HG03175 (cell line): ENCODE measurements around the gene NAPSA.
"Not testable (repeated sequence)": the region's sequence is repeated elsewhere in the genome, so short reads cannot be mapped to it uniquely, and the experiment has no call there.

Experiments
- ATAC-seq: cut with Tn5 transposase; IDR thresholded peaks from one replicate; pipeline ENCODE4 v1.9.1; 2021; ENCODE audit warnings: mild to moderate bottlenecking, moderate library complexity; ENCODE audit not compliant: unreplicated experiment

The NAPSA gene

DNA sequence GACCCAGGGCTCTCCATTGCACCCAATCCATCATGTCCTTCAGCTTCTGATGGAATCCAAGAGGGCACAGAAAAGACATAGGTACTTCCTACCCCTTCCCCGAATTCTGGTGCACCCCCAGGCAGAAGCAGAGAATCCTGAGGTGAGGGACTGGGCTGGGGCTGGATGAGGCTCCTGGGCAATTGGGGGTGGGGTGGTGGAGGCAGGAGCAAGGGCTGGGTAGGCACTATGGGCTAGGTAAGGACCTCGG, 33.5 kb downstream of the NAPSA start:
- ATAC-seq: no peak

DNA sequence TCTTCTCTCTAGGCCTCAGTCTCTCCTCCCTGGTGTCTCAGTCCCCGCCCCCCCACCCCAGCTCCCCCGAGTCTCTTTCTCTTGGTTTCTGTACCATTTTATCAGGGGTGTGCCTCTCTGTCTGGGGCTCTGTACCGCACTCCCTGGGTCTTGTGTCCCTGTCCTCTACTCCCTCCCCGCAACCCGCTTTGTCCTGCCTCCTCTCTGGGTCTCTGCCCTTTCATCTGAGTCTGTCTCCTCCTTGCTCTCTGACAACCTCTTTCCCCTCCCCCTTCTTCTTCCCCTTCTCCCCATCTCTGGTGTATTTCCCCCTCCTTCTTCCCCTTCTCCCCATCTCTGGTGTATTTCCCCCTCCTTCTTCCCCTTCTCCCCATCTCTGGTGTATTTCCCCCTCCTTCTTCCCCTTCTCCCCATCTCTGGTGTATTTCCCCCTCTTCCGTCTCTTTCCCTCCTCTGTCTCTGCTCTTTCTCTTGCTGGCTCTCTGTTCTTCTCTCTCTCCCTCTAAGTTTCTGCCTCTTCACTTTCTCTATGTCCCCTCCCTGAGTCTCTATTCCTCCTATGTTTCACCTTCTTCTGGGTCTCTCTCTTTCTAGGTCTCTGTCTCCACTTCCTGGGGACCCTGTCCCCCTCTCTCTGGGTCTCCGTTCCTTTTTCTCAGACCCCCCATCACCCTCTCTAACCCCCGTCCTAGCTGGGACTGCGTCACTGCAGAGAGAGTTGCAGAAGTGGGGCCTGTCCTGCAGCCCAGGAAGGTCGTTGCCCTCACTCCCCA, 34.0 kb downstream of the NAPSA start:
- ATAC-seq: no peak

DNA sequence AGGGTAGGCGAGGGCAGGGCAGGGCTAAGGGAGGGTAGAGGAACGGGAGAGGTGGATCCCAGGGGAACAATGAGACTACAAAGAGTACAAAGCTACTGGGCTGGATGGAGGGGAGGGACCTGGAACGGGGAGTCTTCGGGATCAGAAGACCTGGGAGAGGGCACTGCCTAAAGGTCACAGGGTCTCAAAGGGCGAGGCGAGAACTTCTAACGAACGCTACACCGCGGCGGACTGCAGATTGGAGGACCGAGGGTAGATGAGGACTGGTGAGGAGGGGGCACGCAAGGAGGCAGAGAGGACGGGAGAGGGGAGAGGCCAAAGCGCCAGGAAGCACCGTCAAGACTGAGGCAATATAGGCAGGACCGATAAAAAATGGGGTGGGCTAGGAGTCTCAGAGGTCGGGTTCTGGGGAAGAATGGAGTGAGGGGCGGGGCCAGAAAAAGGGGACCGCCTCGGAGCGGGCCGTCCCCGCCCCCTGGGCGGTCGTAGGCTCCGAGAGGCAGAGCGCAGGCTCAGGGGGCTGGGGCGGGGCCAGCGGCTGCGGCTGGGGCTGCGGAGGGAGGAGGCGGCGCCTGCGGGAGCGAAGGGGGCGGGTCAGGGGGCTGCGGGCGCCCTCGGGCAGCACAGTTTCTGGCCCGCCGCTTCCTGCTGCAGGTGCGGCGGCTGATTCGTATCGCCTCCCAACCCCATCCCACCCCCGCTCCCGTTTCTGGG, 34.9 kb downstream of the NAPSA start:
- ATAC-seq: peak; percentile 27

DNA sequence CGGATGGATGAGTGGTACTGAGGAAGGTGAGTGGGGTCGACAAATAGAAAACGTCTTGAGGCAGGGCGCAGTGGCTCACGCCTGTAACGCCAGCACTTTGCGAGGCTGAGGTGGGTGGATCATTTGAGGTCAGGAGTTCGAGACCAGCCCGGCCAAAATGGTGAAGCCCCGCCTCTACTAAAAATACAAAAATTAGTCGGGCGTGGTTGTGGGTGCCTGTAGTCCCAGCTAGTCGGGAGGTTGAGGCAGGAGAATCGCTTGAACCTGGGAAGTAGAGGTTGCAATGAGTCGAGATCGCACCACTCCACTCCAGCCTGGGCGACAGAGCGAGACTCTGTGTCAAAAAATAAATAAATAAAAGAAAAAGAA, 35.5 kb downstream of the NAPSA start:
- not testable (repeated sequence) for ATAC-seq

DNA sequence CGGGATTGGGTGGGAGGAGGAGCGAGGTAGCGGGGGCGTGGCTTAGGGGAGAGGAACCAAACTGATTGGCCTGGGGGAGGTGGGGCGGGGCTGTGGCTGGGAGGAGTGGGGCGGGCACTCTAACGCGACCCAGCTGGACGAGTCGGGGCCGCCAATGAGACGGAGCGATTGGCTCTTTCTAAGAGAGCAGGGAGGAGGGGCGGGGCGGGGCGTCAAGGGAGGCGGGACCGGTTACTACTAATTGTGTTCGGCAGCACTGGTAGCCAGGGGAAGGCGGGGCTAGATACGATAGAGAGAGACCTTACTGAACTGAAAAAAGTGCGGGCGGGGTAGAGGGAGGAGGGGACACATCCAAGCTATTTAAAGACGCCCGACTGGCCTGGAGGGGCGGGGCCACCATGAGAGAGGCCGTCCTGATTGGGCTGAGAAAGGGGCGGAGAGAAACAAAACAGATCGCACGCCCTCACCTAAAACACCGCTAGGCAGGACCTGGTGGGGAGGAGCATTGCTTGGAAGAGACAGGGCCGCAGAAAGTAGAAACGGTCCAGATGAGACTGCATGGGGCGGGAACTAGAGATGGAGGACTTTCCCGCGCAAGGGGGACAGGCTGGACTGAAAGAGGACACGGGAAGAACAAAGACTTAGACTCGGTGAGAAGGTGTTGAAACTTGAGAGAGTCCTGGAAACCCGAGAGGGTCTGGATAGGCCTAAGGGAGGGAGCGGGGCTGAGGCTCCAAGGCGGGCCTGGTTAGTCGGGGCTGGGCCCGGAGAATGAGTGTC, 36.1 kb downstream of the NAPSA start, which contains the start of gene KCNC3:
Gene KCNC3, minus strand, starts transcription at position 232 of the 780 bp plus-strand sequence. CDS start 295 bp downstream, outside the sequence.
- ATAC-seq: peak; percentile 55

DNA sequence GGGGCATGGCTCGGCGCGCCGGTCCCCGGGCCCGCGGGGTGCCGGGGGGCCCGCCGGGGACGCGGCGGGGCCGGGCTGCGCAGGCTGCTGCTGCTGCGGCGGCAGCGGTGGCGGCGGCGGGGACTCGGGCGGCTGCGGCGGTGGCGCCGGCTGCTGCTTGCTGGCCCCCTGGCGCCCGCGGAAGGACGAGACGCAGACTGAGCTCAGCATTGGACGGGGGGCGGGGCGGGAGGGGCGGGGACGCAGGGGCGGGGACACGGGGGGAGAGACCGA, 36.6 kb downstream of the NAPSA start:
- ATAC-seq: peak; percentile 17

DNA sequence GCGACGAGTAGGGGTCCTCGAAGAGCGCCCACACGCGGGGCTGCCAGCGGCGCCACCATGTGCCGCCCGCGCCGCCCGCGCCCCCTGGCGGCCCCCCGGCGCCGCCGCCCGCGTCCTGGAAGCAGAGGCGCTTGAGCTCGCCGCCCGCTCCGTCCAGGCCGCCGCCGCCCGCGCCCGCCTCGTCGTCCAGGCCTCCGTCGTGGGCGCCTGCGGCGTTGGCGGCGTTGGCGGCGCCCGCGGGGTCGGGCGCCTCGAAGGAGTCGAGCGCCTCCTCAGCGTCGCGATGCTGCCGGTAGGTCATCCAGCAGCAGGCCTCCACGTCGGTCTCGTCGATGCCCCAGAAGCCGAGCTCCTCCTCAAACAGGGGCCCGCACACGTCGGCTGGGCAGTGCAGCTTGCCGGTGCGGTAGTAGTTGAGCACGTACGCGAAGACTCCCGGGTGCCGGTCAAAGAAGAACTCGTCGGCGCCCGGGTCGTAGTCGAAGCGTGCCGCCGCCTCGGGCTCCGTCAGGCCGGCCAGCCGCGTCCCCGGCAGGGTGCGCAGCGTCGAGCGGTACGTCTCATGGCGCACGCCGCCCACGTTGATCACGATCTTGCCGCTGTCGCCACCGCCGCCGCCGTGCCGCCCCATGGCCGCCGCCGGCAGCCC, 37.1 kb downstream of the NAPSA start:
- no peak for ATAC-seq

DNA sequence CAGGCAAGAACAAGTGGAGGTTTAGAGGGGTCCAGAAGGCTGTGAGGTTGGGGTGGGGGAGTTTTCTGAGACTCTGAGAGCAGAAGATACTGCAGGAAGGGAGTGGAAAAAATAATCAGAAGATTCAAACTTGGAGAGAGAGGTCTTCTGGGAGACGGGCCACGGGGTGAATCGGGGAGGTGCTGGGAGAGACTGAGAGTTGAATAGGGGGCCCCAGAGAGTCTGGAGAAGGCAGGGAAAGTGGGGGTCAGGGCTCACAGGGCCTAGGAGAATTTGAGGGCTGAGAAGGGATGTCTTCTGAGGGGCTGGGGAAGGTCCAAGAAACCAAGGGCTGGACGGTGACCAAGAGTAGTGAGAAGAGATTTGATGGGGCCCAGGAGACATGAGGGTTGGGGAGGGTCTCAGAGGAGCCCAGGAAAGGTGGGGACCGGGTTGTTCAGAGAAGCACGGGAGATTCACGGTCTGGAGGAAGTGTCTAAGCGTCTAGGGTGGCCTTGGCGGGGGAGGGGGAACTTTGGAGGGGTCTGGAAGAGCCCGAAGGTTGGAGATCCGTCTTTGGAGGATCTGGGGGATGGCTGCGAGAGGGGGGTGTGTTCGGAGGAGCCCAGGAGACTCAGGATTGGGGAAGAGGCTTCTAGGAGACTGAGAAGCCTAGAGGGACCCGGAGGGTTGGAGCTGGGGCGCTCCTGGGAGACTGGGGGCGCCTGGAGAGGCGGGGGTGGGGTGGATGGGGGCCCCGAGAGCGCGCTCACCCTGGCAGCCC, 37.8 kb downstream of the NAPSA start:
- no peak for ATAC-seq

DNA sequence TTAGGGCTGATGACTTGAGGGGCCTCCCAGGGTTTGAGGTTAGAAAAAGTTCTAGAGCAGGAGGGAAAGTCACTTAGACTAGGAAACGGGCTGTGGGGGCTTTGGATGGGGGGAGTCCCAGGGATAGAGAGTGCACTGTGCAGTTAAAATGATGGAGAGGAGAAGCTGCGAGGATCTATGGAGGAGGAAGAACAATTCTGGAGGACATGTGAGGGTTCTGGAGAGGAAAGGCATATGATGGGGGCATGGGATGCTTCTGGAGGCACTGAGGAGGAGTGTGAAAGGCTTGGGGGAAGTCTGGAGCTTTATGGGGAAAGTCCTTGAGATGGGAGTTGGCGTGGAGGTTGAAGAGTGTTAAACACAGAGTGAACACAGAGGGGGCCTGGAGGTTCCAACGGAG, 38.4 kb downstream of the NAPSA start:
- ATAC-seq: no peak

DNA sequence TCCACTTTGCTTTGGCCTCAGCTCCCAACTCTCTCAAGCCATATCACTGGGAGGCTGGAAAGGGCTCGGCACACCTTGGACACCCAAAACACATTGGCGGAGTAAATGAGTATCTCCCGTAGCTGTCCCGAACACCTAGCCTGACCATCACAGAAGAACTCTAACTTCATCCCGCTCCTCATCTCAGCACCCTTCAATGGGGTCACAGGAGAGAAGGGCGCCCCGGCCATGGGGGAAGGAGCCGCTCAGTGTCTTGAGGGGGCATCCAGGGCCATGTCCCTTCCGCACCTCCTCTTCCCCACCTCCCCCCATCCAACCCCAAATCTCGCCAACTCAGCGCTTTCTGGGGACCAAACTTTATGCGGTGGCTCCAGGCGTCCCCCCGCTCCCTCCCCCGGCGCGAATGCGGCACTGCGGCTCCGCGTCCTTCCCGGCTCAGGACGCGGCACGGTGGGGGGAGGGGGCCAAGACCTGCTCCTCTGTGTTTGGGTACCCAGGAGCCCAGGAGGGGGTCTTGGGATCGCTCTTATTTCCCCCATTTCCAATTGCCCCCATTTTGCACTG, 39.3 kb downstream of the NAPSA start:
- no peak for ATAC-seq

DNA sequence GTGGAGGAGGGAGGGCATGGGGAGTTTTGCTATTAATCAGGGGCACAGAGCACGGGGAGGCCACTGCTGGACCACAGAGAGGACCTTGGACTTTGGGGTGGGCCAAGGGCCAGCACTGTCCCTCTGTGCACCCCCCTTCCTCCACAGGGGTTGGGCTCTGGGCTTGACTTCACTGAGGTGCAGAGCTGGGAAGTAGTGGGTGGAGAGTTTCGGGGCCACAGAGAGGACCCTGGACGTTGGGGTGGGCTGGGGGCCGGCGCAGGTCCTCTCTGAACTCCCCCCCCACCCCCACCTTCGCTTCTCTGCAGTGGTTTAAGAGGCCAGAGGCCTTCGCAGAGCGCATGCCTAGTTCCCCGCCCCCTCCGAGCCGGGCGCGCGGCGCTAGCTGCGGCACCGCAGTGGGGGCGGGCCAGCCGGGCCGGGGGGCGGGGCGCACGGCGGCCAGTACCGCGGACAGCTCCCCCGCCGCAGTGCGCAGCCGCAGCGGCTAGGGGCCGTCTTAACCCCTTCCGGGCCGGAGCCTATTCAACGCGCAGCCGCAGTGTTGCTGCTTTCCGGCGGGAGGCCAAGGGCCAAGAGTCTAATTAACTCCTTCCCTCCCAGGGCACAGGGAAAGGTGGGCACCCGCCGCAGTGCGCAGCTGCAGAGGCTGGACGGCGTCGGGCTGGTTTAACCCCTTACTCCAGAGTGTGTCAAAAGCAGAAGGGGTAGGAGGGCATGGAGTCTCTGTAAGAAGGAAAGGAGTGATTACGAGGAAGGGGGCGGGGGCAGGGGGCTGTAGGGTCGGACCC, 39.9 kb downstream of the NAPSA start:
- no peak for ATAC-seq

DNA sequence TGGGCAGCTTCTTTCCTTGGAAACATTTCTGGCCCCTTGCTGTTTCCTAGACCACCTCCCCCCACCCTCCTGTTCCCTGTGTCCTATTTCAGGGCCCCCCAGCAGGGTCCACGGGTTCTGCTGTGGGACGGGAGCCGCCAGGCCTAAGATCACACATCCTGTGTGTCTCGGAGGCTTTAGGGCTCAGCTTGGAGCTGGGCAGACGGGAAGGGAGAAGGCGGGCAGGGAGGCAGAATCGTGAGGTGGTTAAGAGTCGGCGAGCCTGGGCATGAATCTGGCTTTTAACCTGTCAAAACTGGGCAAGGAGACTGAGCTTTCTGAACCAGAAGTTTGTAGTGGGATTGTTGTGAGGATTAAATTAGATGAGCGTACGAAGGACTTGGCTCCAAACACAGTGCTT, 41.1 kb downstream of the NAPSA start:
- ATAC-seq: no peak

DNA sequence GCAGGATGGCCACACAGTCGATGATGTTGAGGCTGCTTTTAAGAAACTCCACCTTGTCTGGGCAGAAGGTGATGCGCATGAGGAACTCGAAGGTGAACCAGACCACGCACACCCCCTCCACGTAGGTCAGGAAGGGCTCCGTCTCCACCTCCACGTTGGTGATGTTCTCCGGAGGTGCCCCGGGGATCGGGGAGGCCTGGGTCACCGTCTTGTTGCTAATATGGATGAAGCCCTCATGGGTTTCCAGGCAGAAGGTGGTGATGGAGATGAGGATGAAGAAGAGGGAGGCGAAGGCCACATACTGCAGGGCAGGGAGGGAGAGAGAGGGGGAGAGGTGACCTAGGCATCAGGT, 41.7 kb downstream of the NAPSA start:
- ATAC-seq: no peak

DNA sequence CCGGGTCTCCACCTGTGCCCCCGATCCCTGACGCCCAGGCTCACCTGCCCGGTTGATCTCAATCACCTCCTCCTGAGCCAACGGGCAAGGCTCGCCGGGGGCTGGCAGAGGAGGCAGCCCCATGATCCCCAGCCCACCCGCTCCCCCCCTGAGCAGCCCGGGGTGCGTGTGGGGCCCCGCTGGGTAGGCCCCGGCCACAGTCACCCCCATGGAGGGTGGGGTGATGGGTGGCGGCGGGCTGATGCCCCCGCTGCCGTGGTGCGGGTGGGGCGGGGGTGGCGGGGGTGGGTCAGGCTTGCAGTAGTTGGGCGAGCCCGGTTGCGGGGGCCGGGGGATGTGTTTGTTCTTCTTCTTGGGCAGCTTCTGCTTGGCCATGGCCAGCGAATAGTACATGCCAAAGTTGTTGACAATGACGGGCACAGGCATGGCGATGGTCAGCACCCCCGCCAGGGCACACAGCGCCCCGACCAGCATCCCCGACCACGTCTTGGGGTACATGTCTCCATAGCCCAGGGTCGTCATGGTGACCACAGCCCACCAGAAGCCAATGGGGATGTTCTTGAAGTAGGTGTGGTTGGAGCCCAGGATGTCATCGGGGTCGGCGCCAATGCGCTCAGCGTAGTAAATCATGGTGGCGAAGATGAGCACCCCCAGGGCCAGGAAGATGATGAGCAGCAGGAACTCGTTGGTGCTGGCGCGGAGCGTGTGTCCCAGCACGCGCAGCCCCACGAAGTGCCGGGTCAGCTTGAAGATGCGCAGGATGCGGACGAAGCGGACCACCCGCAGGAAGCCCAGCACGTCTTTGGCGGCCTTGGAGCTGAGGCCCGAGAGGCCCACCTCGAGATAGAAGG, 42.3 kb downstream of the NAPSA start:
- no peak for ATAC-seq

DNA sequence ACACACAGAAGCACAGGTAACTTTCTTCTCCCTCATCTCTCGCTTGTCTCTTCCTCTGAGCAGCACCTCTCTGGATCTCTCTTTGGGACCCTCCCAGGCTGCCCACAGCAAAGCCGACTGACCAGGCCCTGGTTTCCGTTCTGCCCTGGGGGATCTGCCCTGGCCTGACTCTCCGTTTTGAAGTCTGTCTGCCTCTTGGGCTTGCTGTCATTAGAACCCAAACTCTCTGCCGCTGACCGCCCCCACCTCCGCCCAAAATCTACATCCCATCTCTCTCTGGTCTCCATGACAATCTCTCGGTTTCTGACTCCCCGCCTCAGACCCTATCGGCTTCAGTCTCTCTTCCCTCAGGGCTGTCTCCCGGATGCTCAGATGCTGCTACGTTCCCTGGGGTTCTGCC, 43.2 kb downstream of the NAPSA start:
- ATAC-seq: no peak

DNA sequence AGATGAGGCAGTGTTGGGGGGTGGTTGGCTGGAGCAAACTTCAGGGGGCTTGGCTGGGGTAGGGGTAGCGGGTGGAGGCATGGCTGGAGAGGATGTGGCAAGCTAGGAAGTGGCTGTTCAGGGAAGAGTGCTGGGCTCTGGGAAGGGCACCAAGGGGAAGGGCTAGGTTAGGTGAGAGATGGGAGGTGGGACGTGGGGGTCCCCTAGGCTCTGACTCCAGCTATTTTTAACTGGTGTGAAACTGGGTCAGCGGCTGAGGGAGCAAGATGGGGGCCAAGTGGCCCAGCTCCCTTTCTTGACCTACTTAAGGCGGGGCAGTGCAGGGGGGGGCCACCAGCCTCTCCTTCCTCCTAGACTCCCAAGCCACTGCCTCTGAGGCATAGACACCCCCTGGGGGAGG, 43.6 kb downstream of the NAPSA start:
- ATAC-seq: no peak

DNA sequence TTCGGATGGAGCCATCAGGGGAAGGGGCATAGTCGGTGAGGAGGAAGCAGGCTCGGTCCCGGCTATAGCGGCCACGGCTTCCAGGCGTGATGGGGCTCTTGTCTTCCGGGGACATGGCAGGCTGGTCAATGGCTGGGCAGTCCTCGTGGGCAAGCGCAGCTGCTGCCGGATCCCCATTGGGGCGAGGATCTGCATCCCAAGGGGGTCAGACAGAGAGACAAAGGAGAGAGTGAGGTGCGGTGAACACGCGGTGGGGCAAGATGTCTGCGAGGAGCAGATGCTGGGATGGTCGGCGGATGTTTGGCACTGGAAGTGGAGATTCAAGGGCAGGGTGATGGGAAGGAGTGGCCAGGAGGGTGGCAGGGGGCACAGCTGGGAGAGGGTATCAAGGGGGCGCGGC, 44.8 kb downstream of the NAPSA start:
- ATAC-seq: no peak

DNA sequence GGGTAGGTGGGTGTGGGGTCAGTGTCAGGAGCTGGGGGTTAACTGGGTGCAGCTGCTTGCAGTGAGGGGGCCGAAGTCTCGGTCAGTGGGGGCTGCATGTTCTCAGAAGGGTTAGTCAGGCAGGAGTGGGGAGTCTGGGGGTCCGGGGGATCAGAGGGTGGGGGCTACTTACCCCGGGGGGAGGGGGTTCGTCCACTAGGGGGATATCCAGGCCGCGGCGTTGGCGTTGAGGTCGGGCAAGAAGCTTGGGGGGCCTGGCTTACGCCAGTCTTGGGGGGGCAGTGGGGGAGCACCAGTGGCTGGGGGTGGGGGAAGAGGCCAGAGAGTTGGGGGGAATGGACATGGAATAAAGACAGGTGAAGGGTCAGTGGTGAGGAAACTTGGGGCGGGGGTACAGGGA, 45.4 kb downstream of the NAPSA start:
- ATAC-seq: no peak

DNA sequence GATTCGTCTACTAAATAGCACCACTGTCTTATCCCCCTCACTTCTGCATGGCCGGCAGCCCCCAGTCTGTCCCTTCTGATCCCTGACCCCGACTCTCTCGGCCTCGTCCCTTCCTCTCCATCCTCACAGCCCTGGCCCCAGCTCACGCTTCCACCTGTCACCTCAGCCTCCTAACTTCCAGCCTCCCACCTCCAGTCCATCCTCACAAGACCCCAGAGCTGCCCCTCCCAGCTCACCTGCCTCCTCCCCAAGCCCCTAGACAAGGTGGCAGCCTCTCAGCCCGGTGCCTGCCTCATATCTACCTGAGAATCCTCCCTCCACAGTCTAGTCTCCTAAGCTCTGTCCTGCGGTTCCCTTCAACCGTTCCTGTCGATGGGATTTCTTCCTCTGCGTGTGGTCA, 46.3 kb downstream of the NAPSA start:
- no peak for ATAC-seq
